Raji (cell line): ENCODE results near the gene ANKZF1.

Experiments used
- POLR2A ChIP-seq: IDR thresholded peaks from 2 replicates; pipeline ENCODE4 v1.6.1; 2011; ENCODE audit warnings: low read depth, low read length, control low read depth; ENCODE audit not compliant: insufficient read depth

Gene ANKZF1

DNA sequence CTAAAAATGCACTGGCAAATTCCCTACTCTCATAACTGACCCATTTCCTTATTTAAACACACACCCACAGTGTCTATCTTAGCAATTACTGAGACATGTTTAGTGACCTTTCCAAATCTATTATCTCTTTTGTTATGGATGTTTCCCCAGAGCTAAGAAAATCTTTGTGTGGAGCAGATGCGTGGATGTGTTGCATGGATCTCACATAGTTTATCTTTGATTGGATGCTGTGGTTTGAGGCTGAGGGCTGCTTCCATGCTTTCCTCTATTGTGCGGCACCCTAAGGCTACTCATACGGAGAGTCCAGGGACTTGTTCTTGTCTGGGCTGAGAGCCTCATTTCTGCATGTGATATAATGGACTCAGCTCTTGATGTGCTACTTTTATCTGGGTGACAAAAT lies 4.7 kb downstream of the ANKZF1 start:
- no peak for TF ChIP-seq POLR2A

DNA sequence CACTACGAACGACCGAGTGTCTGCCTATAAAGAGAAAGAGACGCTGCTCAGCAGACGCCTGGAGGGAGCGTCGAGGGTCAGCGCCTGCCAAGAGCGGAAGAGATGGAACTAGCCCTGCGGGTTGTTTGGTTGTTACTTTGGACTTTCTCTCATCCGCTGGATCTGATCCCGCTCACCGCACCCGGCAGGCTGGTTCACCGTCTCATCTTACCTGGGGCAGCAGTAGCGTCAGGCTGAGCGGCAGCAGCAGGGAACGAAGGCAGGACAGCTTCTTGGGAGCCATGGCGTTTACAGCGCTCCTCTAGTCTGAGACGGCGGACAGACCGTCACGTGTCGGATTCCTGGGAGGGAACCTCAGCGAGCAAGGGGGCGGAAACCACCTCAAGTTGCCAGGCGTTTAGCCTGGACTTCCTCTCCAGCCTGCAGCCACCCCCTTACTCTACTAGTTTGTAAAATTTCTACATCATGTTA lies 13.7 kb downstream of the ANKZF1 start:
- no peak for TF ChIP-seq POLR2A

DNA sequence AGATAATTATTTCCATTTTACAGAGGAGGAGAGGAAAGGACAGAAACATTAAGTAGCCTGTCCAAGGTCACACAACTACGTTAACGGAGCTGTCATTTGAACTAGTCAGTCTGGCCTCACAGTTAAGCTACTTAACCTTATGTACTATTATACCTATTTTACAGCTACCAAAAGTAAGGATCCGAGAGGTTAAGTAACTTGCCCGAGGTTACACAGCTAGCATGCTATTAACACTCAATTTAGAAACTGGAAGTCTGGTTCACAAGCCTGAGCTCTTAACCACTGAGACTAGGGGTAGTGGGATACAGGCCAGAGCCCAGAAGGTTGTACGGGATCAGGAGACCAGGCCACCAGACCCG lies 15.2 kb downstream of the ANKZF1 start:
- TF ChIP-seq POLR2A: no peak

DNA sequence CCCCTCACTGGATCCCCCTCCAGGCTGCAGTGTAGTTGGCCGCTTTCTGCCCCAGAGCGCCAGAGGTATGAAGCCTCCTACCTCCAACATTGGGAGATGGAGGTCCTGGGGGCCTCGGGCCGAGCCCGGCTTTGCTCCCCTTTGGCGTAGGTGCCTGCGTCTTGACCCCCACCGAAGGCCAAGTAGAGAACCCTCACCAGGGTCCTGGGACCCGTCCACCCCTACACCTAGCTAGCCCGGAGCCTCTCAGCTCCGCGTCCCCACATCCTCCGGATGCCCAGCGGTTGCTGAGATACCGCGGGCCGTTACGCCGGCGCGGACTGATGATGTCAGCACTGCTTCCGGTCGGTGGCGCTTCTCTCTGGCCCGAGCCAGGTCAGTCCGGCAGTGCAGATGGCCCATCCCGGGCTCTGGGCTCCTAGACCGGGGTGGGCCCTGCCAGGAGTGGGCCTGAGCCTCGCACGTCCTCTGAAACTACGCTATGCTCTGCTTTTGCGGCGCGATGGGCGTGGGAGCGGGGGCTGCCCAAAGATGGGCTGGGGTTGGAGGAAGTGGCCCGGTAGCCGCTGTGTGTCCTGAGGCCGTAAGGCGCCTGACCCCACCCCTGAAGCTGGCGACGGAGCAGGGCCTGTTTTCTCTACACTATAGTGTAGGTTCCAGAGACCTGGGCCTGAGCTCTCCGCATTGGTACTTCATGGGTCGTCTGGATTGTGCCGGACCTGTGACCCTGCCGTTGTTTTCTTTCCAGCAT lies 15.7 kb downstream of the ANKZF1 start, which contains the start of the genes GLB1L and STK16:
GLB1L (minus strand) TSS at position 297 of the 751 bp plus-strand sequence. CDS start 1,871 bp downstream, outside the sequence.
STK16 (plus strand) TSS at position 332 of the 751 bp plus-strand sequence. CDS start 521 bp downstream, outside the sequence.
- TF ChIP-seq POLR2A: peak; percentile 83

DNA sequence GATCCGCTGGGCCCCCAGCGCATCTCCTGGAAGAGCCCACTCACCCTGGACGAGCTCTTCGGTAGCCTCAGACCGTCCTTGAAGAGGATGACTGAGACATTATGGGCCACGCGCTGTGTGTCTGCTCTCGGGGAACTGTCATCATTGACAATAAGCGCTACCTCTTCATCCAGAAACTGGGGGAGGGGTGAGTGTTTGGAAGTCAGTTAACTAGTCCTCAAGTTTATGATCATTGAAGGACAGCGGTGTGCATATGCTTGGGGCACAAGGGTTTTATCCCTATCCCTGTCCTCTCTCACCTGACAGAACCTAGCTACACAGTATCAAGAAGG lies 16.3 kb downstream of the ANKZF1 start:
- TF ChIP-seq POLR2A: no peak

DNA sequence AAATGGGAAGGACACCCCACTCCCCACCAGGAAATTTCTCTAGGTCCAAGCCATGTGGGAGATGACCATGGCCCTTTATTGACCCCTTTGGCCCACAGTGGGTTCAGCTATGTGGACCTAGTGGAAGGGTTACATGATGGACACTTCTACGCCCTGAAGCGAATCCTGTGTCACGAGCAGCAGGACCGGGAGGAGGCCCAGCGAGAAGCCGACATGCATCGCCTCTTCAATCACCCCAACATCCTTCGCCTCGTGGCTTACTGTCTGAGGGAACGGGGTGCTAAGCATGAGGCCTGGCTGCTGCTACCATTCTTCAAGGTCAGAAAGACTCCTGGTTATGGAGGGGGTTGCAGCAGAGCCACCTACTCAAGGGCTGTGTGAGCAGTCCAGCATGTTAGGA lies 17.0 kb downstream of the ANKZF1 start:
- TF ChIP-seq POLR2A: no peak

DNA sequence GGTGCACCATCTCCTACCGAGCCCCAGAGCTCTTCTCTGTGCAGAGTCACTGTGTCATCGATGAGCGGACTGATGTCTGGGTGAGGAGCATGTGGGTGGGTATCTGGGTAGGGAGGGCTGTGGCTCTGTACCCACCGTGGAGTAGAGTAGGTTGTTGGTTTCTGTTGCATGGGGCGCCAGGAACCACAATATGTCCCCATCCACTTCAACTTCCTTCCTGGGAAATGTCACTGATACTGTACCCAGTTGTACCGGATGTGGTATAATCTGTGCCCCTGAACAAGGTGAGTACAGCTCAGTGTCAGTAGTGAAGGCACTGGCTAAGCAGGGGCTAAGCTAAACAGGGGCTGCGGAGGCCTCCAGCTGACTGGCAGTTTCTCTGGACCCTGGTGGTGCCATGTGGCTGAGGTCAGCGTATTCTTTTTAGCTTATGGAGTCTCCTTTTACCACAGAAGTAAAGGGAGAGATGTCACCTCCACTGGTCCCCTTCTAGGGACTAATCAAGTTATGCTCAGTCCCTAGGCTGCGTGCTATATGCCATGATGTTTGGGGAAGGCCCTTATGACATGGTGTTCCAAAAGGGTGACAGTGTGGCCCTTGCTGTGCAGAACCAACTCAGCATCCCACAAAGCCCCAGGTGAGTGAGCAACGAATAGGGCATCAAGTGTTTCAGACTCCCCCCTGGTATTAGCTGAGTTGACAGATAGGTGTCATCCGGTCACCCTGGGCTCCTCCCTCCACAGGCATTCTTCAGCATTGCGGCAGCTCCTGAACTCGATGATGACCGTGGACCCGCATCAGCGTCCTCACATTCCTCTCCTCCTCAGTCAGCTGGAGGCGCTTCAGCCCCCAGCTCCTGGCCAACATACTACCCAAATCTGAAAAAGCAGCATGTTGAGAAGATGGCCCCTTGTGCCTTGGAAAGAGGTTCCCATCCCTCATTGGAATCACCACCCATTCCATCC lies 18.4 kb downstream of the ANKZF1 start:
- TF ChIP-seq POLR2A: peak; percentile 15; the same call in 1 of the 2 replicates

DNA sequence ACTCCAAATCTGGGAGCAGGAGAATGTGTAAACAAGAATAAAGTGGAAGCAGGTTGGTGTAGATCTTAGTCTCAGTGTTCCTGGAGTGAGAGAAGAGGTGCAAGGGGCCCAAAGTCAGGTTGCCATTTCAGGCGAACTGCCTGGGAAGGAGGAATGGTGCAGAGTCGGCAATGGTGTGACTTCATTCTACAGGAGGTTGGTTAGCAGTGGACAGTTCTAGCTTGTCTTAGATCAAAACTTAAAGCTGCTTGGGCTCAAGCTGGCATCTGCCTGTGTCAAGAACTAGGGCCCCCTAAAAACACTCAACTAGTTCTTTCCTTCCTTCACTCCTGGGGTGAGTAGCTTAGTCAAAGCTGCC lies 19.2 kb downstream of the ANKZF1 start:
- no peak for TF ChIP-seq POLR2A

DNA sequence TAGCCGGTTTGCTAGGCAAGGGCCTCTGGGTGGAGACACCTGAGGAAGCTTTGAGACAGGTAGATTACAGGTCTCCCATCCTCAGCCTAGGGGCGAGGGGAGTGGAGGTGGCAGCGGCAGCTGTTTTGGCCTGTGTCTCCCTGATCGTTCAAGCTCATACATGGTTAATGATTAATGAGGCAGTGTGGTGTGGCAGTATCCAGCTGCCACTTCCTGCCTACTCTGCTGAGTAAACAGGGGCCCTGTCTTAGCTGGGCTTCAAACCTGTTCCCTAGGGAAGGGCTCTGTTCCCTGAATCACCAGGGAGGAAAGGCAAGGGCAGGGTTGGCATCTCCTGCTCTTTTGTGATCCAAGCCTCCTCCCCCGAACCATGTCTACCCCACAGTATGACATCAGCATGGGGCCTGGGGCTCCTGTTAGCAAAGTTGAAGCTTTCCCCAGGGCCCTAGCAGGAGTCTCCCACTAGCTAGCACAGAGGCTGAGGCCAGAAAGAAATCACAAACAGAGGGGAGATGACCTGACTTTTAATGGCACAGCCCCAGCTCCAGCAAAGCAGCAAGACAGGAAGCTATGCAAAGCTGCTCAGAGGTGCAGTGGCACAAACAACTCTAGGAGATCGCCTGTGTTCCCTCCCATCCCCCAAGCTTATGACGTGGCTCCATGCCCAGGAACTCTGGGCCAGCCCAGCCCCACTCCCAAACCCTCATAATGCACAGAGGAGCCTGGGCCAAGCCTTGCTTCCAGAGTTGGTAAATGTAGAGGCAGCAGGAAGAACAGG lies 19.8 kb downstream of the ANKZF1 start:
- TF ChIP-seq POLR2A: peak; percentile 70

DNA sequence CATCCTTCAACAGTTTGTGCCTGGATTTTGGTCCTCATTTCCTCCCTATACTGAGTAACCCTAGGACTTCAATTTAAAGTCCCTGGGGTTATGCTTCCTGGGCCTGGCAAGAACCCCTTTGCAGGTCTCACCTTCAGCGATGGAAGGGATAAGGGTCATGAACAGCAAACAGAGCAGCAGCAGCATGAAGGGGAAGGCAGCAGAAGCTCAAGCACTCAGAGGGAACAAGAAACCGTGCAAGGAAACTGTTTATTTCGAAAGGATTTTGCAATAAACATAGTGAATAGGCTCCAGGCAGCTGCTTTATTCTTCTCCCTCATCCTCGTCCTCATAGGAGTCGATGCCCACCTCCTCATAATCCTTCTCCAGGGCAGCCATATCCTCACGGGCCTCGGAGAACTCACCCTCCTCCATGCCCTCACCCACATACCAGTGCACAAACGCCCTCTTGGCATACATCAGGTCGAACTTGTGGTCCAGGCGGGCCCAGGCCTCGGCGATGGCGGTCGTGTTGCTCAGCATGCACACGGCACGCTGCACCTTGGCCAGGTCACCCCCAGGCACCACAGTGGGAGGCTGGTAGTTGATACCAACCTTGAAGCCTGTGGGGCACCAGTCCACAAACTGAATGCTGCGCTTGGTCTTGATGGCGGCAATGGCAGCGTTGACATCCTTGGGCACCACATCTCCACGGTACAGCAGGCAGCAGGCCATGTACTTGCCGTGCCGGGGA lies 20.6 kb downstream of the ANKZF1 start:
- 0 out of 2 replicates have a peak, but pooled peaks have one; percentile 29 for TF ChIP-seq POLR2A

DNA sequence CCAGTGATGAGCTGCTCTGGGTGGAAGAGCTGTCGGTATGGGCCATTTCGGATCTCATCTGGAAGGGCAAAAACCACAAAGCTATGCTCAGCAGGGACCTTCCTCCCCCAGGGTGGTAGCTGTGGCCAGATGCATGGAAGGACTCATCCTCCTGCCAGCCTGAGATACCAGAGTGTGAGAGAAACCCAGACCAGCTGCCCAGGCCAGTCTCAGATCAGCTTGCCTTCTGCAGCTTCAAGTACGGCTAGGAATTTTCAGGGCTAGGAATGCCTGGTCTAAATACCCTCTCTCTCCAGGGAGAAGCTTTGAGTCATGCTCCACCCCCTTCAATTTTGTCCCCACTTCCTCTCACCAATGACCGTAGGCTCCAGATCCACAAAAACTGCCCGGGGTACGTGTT lies 22.1 kb downstream of the ANKZF1 start:
- TF ChIP-seq POLR2A: no peak

DNA sequence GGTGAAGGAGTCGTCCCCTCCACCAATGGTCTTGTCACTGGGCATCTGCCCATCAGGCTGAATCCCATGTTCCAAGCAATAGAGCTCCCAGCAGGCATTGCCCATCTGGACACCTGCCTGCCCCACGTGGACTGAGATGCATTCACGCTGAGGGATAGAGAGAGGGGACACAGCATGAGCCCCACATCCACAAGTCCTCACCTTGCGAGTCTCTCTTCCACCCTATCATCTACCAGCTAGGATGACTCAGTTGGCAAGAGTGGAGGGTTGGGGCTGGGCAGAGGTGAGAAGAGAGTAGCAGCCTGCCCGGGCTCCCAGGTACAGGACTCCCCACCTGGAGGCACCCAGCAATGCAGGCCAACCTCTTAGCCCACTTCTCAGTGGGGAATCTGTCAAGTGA lies 22.5 kb downstream of the ANKZF1 start:
- no peak for TF ChIP-seq POLR2A

DNA sequence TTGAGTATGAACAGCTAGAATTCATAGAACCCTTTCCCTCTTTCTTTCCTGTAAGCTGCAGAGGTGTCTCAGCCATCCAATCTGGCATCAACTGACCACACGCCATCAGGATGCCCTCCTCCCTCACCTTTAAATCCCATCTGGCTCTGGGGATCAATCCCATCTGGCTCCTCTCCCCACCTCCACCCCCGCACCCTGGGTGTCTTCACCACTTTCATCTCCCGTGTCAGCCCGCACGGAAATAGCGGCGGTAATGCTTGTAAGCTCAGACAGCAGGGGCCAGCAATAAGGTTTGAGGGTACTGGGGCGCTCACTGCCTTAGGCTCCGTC lies 22.9 kb downstream of the ANKZF1 start:
- TF ChIP-seq POLR2A: no peak

DNA sequence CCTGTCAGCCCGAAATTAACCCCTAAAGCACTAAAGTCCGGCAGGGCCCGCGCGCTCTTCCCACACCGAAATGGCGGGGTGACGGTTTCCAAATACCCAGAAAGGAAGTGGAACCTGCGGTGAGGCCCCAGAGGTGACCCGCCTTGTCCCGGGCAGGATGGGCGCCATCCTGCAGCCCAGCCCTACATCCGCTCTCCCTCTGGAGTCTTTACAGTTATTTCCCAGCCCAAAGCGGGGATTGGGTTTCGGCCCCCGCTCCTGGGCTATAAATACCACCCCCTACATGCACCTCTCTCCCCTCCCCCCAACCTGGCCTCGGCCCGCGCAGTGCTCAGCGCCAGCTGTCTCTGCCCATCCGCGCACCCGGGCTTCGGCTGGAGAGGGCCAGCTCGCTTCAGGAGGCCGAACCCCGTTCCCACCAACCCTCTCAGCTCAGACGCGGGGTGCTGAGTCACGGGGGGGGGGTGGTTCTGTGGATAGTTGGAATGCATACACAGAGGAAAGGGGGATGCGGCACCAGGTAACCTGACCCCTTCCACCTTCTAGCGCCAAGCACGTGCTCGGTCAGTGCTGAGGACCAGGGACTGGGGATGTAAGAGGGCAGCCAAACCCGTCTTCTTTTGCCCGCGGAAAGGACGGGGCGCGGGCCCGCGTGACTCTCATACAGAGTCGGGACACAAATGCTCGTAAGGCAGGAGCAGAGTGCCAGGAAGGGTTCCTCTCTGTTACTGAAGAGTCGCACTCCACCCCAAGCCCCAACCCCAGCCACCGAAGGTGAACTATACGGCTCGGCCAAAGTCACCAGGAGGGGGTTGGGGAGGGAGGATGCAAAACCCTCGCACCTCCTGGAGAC lies 23.5 kb downstream of the ANKZF1 start, which contains the start of gene TUBA4B:
TUBA4B (plus strand) TSS at position 344 of the 853 bp plus-strand sequence; CDS start at position 509, 165 bp downstream.
- TF ChIP-seq POLR2A: no peak; the same call in 1 of the 2 replicates
